MM.1S (cell line): ENCODE results near the gene OR13J1.

Source experiments
- EZH2phosphoT487 ChIP-seq: fragments of 300-600 bp; sonication (generic); IDR thresholded peaks from 2 replicates; pipeline ENCODE4 v1.6.1; 2018; ENCODE audit warnings: antibody characterized with exemption, low read length
- TF ChIP-seq, protein P1 (sequence below): fragments of 300-600 bp; sonication (generic); IDR thresholded peaks from 2 replicates; pipeline ENCODE4 v1.5.1; 2016; ENCODE audit warnings: antibody characterized with exemption, low read length, mixed read lengths

- no peak for TF ChIP-seq EZH2phosphoT487
- TF ChIP-seq, protein P1, sequence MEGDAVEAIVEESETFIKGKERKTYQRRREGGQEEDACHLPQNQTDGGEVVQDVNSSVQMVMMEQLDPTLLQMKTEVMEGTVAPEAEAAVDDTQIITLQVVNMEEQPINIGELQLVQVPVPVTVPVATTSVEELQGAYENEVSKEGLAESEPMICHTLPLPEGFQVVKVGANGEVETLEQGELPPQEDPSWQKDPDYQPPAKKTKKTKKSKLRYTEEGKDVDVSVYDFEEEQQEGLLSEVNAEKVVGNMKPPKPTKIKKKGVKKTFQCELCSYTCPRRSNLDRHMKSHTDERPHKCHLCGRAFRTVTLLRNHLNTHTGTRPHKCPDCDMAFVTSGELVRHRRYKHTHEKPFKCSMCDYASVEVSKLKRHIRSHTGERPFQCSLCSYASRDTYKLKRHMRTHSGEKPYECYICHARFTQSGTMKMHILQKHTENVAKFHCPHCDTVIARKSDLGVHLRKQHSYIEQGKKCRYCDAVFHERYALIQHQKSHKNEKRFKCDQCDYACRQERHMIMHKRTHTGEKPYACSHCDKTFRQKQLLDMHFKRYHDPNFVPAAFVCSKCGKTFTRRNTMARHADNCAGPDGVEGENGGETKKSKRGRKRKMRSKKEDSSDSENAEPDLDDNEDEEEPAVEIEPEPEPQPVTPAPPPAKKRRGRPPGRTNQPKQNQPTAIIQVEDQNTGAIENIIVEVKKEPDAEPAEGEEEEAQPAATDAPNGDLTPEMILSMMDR, result peak; percentile 32
Measured at GRCh38 chr9:35835216-35835632, 35.0 kb downstream of the OR13J1 start.
